ENCODE results near the gene VPS39.

VPS39 gene

GRCh38 chr15:42123546-42123945 lies 84.6 kb downstream of the VPS39 start:
- Histone ChIP-seq H3K27me3 (ENCODE audit: insufficient read depth, low read length, poor library complexity) (peaks cover 5% of the 10 kb centered on the region), H3K27ac (ENCODE audit: low read length) (no peak overlapping the region), H3K4me1 (ENCODE audit: insufficient read depth, low read length) (peaks cover 11% of the 10 kb centered on the region), H3K4me2 (ENCODE audit: insufficient read depth, low read length) (no peak overlapping the region), H3K79me2 (ENCODE audit: insufficient read depth, low read length) (no peaks in the 10 kb centered on the region), H3K9me3 (ENCODE audit: insufficient read depth, low read length, severe bottlenecking) (no peaks in the 10 kb centered on the region), H3K4me3 (ENCODE audit: low read depth in 1 of 2, low read length in 2 of 2) (no peak overlapping the region), H2AFZ (ENCODE audit: low read depth, low read length) (no peak overlapping the region), H3K9ac (ENCODE audit: low read depth, low read length) (no peak overlapping the region), H3K36me3 (ENCODE audit: insufficient read depth, low read length) (no peaks in the 10 kb centered on the region), H4K20me1 (ENCODE audit: insufficient read depth, low read length) (no peaks in the 10 kb centered on the region)
- TF ChIP-seq CTCF (IDR thresholded peaks at IDR 0.05; ENCODE audit: borderline replicate concordance, extremely low read depth, low read length, poor library complexity, severe bottlenecking), result no peak
- TF ChIP-seq EZH2 (IDR thresholded peaks at IDR 0.05; ENCODE audit: borderline replicate concordance, low read depth, low read length, severe bottlenecking), result no peak
- no peak for DNase-seq
- ATAC-seq (ENCODE audit: insufficient read depth, low read depth), result no peak

- Histone ChIP-seq H3K4me1 (ENCODE audit: insufficient read depth, low read length) (peaks cover 13% of the 10 kb centered on the region), H3K27me3 (ENCODE audit: insufficient read depth, low read length, poor library complexity) (peaks cover 5% of the 10 kb centered on the region), H3K4me2 (ENCODE audit: insufficient read depth, low read length) (no peak overlapping the region), H2AFZ (ENCODE audit: low read depth, low read length) (no peak overlapping the region), H3K9ac (ENCODE audit: low read depth, low read length) (no peak overlapping the region), H3K36me3 (ENCODE audit: insufficient read depth, low read length) (no peaks in the 10 kb centered on the region), H3K27ac (ENCODE audit: low read length) (no peak overlapping the region), H3K9me3 (ENCODE audit: insufficient read depth, low read length, severe bottlenecking) (no peaks in the 10 kb centered on the region), H4K20me1 (ENCODE audit: insufficient read depth, low read length) (no peaks in the 10 kb centered on the region), H3K79me2 (ENCODE audit: insufficient read depth, low read length) (no peaks in the 10 kb centered on the region), H3K4me3 (ENCODE audit: low read depth in 1 of 2, low read length in 2 of 2) (no peak overlapping the region)
- no peak for ATAC-seq (ENCODE audit: insufficient read depth, low read depth)
- no peak for DNase-seq
- TF ChIP-seq CTCF (IDR thresholded peaks at IDR 0.05; ENCODE audit: borderline replicate concordance, extremely low read depth, low read length, poor library complexity, severe bottlenecking) (no peak), EZH2 (IDR thresholded peaks at IDR 0.05; ENCODE audit: borderline replicate concordance, low read depth, low read length, severe bottlenecking) (no peak)
Observed at GRCh38 chr15:42121682-42122081, 86.4 kb downstream of the VPS39 start.

- Histone ChIP-seq H3K27ac (ENCODE audit: low read length) (no peak overlapping the region), H3K27me3 (ENCODE audit: insufficient read depth, low read length, poor library complexity) (peaks cover 5% of the 10 kb centered on the region), H3K36me3 (ENCODE audit: insufficient read depth, low read length) (no peaks in the 10 kb centered on the region), H3K9me3 (ENCODE audit: insufficient read depth, low read length, severe bottlenecking) (no peaks in the 10 kb centered on the region), H3K4me1 (ENCODE audit: insufficient read depth, low read length) (peaks cover 13% of the 10 kb centered on the region), H3K4me2 (ENCODE audit: insufficient read depth, low read length) (no peak overlapping the region), H4K20me1 (ENCODE audit: insufficient read depth, low read length) (no peaks in the 10 kb centered on the region), H3K9ac (ENCODE audit: low read depth, low read length) (no peak overlapping the region), H3K4me3 (ENCODE audit: low read depth in 1 of 2, low read length in 2 of 2) (no peak overlapping the region), H3K79me2 (ENCODE audit: insufficient read depth, low read length) (no peaks in the 10 kb centered on the region), H2AFZ (ENCODE audit: low read depth, low read length) (no peak overlapping the region)
- DNase-seq (no peak), ATAC-seq (ENCODE audit: insufficient read depth, low read depth) (no peak)
- TF ChIP-seq CTCF (IDR thresholded peaks at IDR 0.05; ENCODE audit: borderline replicate concordance, extremely low read depth, low read length, poor library complexity, severe bottlenecking), result no peak
- no peak for TF ChIP-seq EZH2 (IDR thresholded peaks at IDR 0.05; ENCODE audit: borderline replicate concordance, low read depth, low read length, severe bottlenecking)
Observed at GRCh38 chr15:42121021-42121420, 87.1 kb downstream of the VPS39 start.

- DNase-seq, result no peak
Observed at GRCh38 chr15:42120285-42120684, 87.8 kb downstream of the VPS39 start.

More at GRCh38 chr15:42120285-42120684, 87.8 kb downstream of the VPS39 start:
- H3K4me2 ChIP-seq (ENCODE audit: insufficient read depth, low read length), result no peak overlapping the region
- no peak overlapping the region for H2AFZ ChIP-seq (ENCODE audit: low read depth, low read length)
- no peaks in the 10 kb centered on the region for H3K9me3 ChIP-seq (ENCODE audit: insufficient read depth, low read length, severe bottlenecking)
- H3K36me3 ChIP-seq (ENCODE audit: insufficient read depth, low read length), result no peaks in the 10 kb centered on the region
- peaks cover 5% of the 10 kb centered on the region for H3K27me3 ChIP-seq (ENCODE audit: insufficient read depth, low read length, poor library complexity)
- peaks cover 13% of the 10 kb centered on the region for H3K4me1 ChIP-seq (ENCODE audit: insufficient read depth, low read length)
- H4K20me1 ChIP-seq (ENCODE audit: insufficient read depth, low read length), result no peaks in the 10 kb centered on the region
- no peak overlapping the region for H3K27ac ChIP-seq (ENCODE audit: low read length)
- ATAC-seq (ENCODE audit: insufficient read depth, low read depth), result no peak
- no peak overlapping the region for H3K4me3 ChIP-seq (ENCODE audit: low read depth in 1 of 2, low read length in 2 of 2)
- no peak for TF ChIP-seq EZH2 (IDR thresholded peaks at IDR 0.05; ENCODE audit: borderline replicate concordance, low read depth, low read length, severe bottlenecking)
- TF ChIP-seq CTCF (IDR thresholded peaks at IDR 0.05; ENCODE audit: borderline replicate concordance, extremely low read depth, low read length, poor library complexity, severe bottlenecking), result no peak
- no peaks in the 10 kb centered on the region for H3K79me2 ChIP-seq (ENCODE audit: insufficient read depth, low read length)
- no peak overlapping the region for H3K9ac ChIP-seq (ENCODE audit: low read depth, low read length)

Measured in DND-41 (cell line).